AG04449 (cell line): ENCODE results near the gene CILP.
"Not testable (repeated sequence)": the region's sequence is repeated elsewhere in the genome, so short reads cannot be mapped to it uniquely, and the experiment has no call there.

Source experiments
- CTCF ChIA-PET: fragments of 350-600 bp; formaldehyde crosslinking; extraction: SDS; loops from one replicate; lab custom pipeline; 2021; ENCODE audit warnings: antibody characterized with exemption; lab: Yijun Ruan, JAX
- POLR2A ChIA-PET: fragments of 400-600, 350-600 bp; formaldehyde crosslinking; extraction: SDS; loops from one replicate; lab custom pipeline; 2020; ENCODE audit warnings: antibody characterized with exemption, inconsistent platforms; lab: Yijun Ruan, JAX
- DNase-seq: peaks from one replicate; pipeline ENCODE4 v3.0.0-alpha.2; 2010; ENCODE audit warnings: low read depth, low spot score
- H3K4me3 ChIP-seq: 2 replicates; pipeline ENCODE4 v1.5.1; 2011; ENCODE audit warnings: low read depth, mild to moderate bottlenecking, control low read depth, low read length
- TF ChIP-seq, protein P1 (sequence below): IDR thresholded peaks from one replicate; pipeline ENCODE4 v1.5.1; 2011; ENCODE audit warnings: mild to moderate bottlenecking, moderate library complexity, low read length, control low read depth, inconsistent platforms; ENCODE audit not compliant: insufficient read depth; ENCODE audit errors: missing control alignments

The CILP gene

DNA sequence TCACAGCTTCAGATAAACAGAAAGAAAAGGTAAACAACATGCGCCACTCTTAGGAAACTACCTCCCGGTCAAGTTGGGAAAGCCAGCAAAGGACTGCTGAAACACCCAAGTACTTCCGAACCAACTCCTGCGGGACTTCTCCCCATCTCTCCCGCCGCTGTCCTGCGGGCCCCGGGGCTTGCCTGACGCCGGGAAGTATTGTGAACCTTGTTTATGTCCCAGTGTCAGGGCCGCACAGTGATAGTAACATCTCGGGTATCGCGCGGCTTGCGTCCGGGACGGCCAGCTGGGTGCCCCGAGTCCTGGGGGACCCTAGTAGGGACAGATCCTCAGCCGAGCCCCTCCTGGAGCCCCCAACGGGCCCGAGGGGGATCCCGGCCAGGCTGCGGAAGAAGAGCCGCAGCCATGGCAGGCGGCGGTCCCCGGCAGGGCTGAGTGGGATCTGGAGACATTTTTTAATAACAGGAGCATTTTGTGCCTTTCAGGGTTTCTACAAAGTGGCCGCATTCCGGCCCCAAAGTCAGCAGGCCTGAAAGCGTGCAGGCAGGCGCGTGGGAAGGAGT is 26.9 kb downstream of the CILP start:
- CTCF ChIA-PET, result interaction anchor here (1.9 to 12.6 kb wide), 2 partner anchors 84 to 121 kb away, joined by 5 to 208 read pairs; partner anchors contain the start of gene RNU5B-1
- POLR2A ChIA-PET, result interaction anchor here (1.4 to 2.6 kb wide), 2 partner anchors 101 to 113 kb away, joined by 4 to 19 read pairs; partner anchors contain the start of gene RNU5A-1
- peak overlapping the region; percentile 91 for H3K4me3 ChIP-seq
- TF ChIP-seq, protein P1, sequence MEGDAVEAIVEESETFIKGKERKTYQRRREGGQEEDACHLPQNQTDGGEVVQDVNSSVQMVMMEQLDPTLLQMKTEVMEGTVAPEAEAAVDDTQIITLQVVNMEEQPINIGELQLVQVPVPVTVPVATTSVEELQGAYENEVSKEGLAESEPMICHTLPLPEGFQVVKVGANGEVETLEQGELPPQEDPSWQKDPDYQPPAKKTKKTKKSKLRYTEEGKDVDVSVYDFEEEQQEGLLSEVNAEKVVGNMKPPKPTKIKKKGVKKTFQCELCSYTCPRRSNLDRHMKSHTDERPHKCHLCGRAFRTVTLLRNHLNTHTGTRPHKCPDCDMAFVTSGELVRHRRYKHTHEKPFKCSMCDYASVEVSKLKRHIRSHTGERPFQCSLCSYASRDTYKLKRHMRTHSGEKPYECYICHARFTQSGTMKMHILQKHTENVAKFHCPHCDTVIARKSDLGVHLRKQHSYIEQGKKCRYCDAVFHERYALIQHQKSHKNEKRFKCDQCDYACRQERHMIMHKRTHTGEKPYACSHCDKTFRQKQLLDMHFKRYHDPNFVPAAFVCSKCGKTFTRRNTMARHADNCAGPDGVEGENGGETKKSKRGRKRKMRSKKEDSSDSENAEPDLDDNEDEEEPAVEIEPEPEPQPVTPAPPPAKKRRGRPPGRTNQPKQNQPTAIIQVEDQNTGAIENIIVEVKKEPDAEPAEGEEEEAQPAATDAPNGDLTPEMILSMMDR, result no peak
- no peak for DNase-seq

DNA sequence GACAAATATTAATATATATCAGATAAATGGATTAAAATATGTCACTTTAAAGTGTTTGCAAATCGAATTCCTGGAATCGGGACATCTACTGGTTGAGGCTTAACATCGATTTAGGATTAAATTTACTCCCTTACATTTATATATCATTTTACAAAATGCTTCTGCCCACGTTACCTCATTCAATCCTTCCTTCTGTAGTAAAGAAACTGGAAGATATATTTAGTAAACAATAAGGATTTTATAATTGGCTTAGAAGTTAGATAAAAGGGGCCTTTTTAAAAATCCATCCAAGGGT is 27.5 kb downstream of the CILP start:
- TF ChIP-seq, protein P1, result no peak
- CTCF ChIA-PET, result interaction anchor here (12.6 kb wide), 1 partner anchor 84 kb away, joined by 208 read pairs; no protein-coding TSS in a partner anchor
- DNase-seq, result no peak
- peak overlapping the region; percentile 91 for H3K4me3 ChIP-seq
- POLR2A ChIA-PET, result no interaction called here

DNA sequence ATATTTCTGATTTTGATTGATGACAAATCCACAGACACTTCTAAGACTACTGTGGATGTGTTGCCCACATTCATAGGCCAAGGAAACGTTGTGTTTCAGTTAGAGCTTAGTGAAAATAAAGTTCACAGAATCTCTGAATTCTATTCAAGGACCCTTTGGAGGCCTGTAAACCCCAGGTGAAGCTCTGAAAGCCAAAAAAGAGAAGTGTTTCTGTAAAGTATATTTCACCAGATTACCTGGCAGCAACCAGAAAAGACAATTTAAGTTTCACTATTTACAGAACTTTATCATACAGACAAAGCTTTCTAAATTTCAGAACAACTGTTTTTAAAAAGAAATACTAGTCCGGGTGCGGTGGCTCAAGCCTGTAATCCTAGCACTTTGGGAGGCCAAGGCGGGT is 28.7 kb downstream of the CILP start:
- ChIA-PET CTCF (interaction anchor here (0.7 to 12.6 kb wide), 6 partner anchors 9 to 130 kb away, joined by 3 to 208 read pairs (median 4); no protein-coding TSS in a partner anchor), POLR2A (interaction anchor here (0.7 kb wide), 1 partner anchor 122 kb away, joined by 3 read pairs; the partner anchor contains the start of gene RNU5B-1)
- no peak for DNase-seq
- no peak overlapping the region for H3K4me3 ChIP-seq
- TF ChIP-seq, protein P1, result no peak

DNA sequence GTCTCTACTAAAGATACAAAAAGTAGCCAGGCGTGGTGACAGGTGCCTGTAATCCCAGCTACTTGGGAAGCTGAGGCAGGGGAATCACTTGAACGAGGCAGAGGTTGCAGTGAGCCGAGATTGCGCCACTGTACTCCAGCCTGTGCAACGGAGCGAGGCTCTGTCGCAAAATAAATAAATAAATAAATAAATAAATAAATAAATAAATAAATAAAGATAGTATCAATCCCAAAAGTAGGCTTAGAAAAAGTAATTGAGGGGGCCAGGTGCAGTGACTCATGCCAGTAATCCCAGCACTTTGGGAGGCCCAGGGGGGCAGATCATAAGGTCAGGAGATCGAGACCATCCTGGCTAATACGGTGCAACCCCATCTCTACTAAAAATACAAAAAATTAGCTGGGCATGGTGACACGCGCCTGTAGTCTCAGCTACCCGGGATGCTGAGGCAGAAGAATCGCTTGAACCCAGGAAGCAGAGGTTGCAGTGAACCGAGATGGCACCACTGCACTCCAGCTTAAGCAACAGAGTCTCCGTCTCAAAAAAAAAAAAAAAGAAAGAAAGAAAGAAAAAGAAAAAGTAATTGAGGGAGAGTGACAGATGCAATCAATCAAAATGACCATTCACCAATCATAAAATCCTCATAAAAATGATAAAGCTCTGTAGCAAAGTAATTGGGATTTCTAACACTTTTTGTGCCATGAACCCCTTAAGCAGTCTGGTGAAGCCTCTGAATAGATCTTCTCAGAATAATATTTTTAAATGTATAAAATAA is 29.5 kb downstream of the CILP start:
- POLR2A ChIA-PET, result interaction anchor here (0.7 kb wide), 1 partner anchor 123 kb away, joined by 3 read pairs; the partner anchor contains the start of gene RNU5B-1
- not testable (repeated sequence) for DNase-seq

DNA sequence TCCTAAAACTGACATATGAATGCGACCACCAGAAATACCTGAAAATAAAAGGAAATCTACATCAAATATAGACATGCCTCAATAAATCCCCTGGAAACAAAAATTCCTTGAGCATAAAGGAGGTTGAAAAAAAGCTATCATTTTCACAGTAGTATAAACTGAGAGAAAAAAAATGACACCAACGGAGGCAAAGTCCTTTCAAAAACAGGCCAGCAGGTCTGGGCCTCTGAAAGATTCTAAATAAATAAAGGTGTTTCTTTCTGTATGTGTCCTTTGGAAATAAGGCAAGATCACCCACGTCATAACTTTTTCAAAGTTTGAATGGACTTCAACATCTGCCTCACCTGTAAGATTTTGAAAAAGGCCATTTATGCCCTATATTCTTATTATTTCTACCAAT is 31.1 kb downstream of the CILP start:
- no peak overlapping the region for H3K4me3 ChIP-seq
- DNase-seq, result no peak
- TF ChIP-seq, protein P1, result no peak
- ChIA-PET POLR2A (no interaction called here), CTCF (interaction anchor here (1.3 to 2.0 kb wide), 2 partner anchors 14 to 146 kb away, joined by 3 to 5 read pairs; no protein-coding TSS in a partner anchor)

More for the DNA sequence above, 29.5 kb downstream of the CILP start:
- CTCF ChIA-PET, result interaction anchor here (0.7 to 12.6 kb wide), 5 partner anchors 9 to 118 kb away, joined by 3 to 208 read pairs (median 3); no protein-coding TSS in a partner anchor
- not testable (repeated sequence) for H3K4me3 ChIP-seq

DNA sequence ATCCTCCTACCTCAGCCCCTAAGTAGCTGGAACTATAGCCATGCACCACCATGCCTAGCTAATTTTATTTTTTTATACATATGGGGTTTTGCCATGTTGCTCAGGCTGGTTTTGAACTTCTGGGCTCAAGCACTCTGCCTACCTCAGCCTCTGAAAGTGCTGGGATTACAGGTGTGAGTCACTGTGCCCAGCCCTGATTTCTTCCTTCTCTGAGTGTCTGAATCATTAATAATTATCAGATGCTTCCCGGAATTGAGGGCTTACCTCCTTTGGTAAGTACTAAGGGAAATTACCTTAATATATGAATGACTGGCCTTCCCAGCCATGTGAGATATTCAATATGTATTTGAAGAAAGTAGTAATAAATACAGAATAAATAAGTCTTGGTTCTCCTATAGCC is 33.4 kb downstream of the CILP start:
- DNase-seq, result no peak
- TF ChIP-seq, protein P1, result no peak
- ChIA-PET POLR2A (no interaction called here), CTCF (interaction anchor here (1.2 to 1.7 kb wide), 3 partner anchors 29 to 120 kb away, joined by 3 to 4 read pairs (median 4); partner anchors contain the start of gene PARP16)
- no peak overlapping the region for H3K4me3 ChIP-seq
